ENCODE data around the gene CRYM.

Gene CRYM

GRCh38 chr16:21233521-21234150 is 44.5 kb downstream of the CRYM start, which contains the start of gene ANKS4B:
TSS of gene ANKS4B (plus strand) at chr16:21233699. CDS start at chr16:21233738, 39 bp downstream.
- H3K36me3 ChIP-seq: no peaks in the 10 kb centered on the region
- H3K27ac ChIP-seq: no peak within 1 kb of the TSS
- peaks cover 34% of the 10 kb centered on the region for H3K27me3 ChIP-seq
- H3K9me3 ChIP-seq: no peaks in the 10 kb centered on the region
- no peak for TF ChIP-seq CTCF (IDR thresholded peaks at IDR 0.05)
- no peak within 1 kb of the TSS for H3K4me3 ChIP-seq (ENCODE audit: low read depth in 1 of 2, low read length in 1 of 2)
- no peaks in the 10 kb centered on the region for H3K4me1 ChIP-seq (ENCODE audit: control insufficient read depth in 1 of 2, insufficient read depth in 1 of 2, low read depth in 1 of 2, low read length in 1 of 2)

GRCh38 chr16:21233045-21233520 is 45.0 kb downstream of the CRYM start:
- Histone ChIP-seq H3K36me3 (no peaks in the 10 kb centered on the region), H3K4me3 (ENCODE audit: low read depth in 1 of 2, low read length in 1 of 2) (no peak overlapping the region), H3K27ac (no peak overlapping the region), H3K4me1 (ENCODE audit: control insufficient read depth in 1 of 2, insufficient read depth in 1 of 2, low read depth in 1 of 2, low read length in 1 of 2) (no peaks in the 10 kb centered on the region), H3K9me3 (no peaks in the 10 kb centered on the region), H3K27me3 (peaks cover 34% of the 10 kb centered on the region)
- TF ChIP-seq CTCF (IDR thresholded peaks at IDR 0.05): no peak

GRCh38 chr16:21228361-21228872 is 49.7 kb downstream of the CRYM start:
- TF ChIP-seq CTCF (IDR thresholded peaks at IDR 0.05): no peak
- H3K27me3 ChIP-seq: peaks cover 53% of the 10 kb centered on the region
- H3K4me3 ChIP-seq (ENCODE audit: low read depth in 1 of 2, low read length in 1 of 2): no peak overlapping the region
- no peaks in the 10 kb centered on the region for H3K36me3 ChIP-seq
- no peaks in the 10 kb centered on the region for H3K4me1 ChIP-seq (ENCODE audit: control insufficient read depth in 1 of 2, insufficient read depth in 1 of 2, low read depth in 1 of 2, low read length in 1 of 2)
- no peaks in the 10 kb centered on the region for H3K9me3 ChIP-seq
- H3K27ac ChIP-seq: no peak overlapping the region

- Histone ChIP-seq H3K27ac (no peak overlapping the region), H3K4me3 (ENCODE audit: low read depth in 1 of 2, low read length in 1 of 2) (no peak overlapping the region), H3K9me3 (no peaks in the 10 kb centered on the region), H3K36me3 (no peaks in the 10 kb centered on the region), H3K27me3 (peaks cover 57% of the 10 kb centered on the region), H3K4me1 (ENCODE audit: control insufficient read depth in 1 of 2, insufficient read depth in 1 of 2, low read depth in 1 of 2, low read length in 1 of 2) (no peaks in the 10 kb centered on the region)
- TF ChIP-seq CTCF (IDR thresholded peaks at IDR 0.05): no peak
These were observed 50.2 kb downstream of the CRYM start for GRCh38 chr16:21227866-21228265.

GRCh38 chr16:21226749-21227148 is 51.3 kb downstream of the CRYM start:
- Histone ChIP-seq H3K4me3 (ENCODE audit: low read depth in 1 of 2, low read length in 1 of 2) (no peak overlapping the region), H3K9me3 (no peaks in the 10 kb centered on the region), H3K27me3 (peaks cover 58% of the 10 kb centered on the region), H3K27ac (no peak overlapping the region), H3K4me1 (ENCODE audit: control insufficient read depth in 1 of 2, insufficient read depth in 1 of 2, low read depth in 1 of 2, low read length in 1 of 2) (no peaks in the 10 kb centered on the region), H3K36me3 (no peaks in the 10 kb centered on the region)
- no peak for TF ChIP-seq CTCF (IDR thresholded peaks at IDR 0.05)
